Neuron (in vitro differentiated cells): ENCODE results near the gene NUSAP1.
A peak's percentile ranks its signal among the peaks of the same experiment; 100 is the strongest.
"Not testable (repeated sequence)": the region's sequence is repeated elsewhere in the genome, so short reads cannot be mapped to it uniquely, and the experiment has no call there.

Experiments
- H2AFZ ChIP-seq: one replicate; pipeline ENCODE4 v1.6.1; 2013; ENCODE audit warnings: low read depth, mild to moderate bottlenecking, inconsistent platforms, low read length, moderate library complexity
- H3K27me3 ChIP-seq: one replicate; pipeline ENCODE4 v1.6.1; 2013; ENCODE audit warnings: low read length; ENCODE audit not compliant: insufficient read depth
- H3K36me3 ChIP-seq: one replicate; pipeline ENCODE4 v1.6.1; 2013; ENCODE audit warnings: low read length; ENCODE audit not compliant: insufficient read depth
- H3K4me1 ChIP-seq: one replicate; pipeline ENCODE4 v1.6.1; 2013; ENCODE audit warnings: low read length; ENCODE audit not compliant: insufficient read depth
- H3K4me3 ChIP-seq: 2 replicates; pipeline ENCODE4 v1.5.1; 2013; ENCODE audit warnings: mild to moderate bottlenecking, low read length, moderate library complexity
- H3K9me3 ChIP-seq: one replicate; pipeline ENCODE4 v1.6.1; 2013; ENCODE audit warnings: low read length

The NUSAP1 gene

GRCh38 chr15:41304149-41304770 lies 28.4 kb upstream of the NUSAP1 start:
- Histone ChIP-seq H3K4me1 (no peaks in the 10 kb centered on the region), H3K4me3 (no peak overlapping the region), H3K9me3 (no peaks in the 10 kb centered on the region), H3K36me3 (peaks cover 20% of the 10 kb centered on the region), H2AFZ (no peak overlapping the region), H3K27me3 (no peaks in the 10 kb centered on the region)

- Histone ChIP-seq H2AFZ (no peak overlapping the region), H3K27me3 (no peaks in the 10 kb centered on the region), H3K4me3 (no peak overlapping the region), H3K9me3 (no peaks in the 10 kb centered on the region), H3K4me1 (no peaks in the 10 kb centered on the region), H3K36me3 (peaks cover 20% of the 10 kb centered on the region)
Observed at GRCh38 chr15:41307679-41308078, 25.0 kb upstream of the NUSAP1 start.

GRCh38 chr15:41309226-41309905 lies 23.3 kb upstream of the NUSAP1 start:
- H3K36me3 ChIP-seq: peaks cover 24% of the 10 kb centered on the region
- no peaks in the 10 kb centered on the region for H3K9me3 ChIP-seq
- no peak overlapping the region for H3K4me3 ChIP-seq
- no peak overlapping the region for H2AFZ ChIP-seq
- no peaks in the 10 kb centered on the region for H3K4me1 ChIP-seq
- H3K27me3 ChIP-seq: no peaks in the 10 kb centered on the region

DNA sequence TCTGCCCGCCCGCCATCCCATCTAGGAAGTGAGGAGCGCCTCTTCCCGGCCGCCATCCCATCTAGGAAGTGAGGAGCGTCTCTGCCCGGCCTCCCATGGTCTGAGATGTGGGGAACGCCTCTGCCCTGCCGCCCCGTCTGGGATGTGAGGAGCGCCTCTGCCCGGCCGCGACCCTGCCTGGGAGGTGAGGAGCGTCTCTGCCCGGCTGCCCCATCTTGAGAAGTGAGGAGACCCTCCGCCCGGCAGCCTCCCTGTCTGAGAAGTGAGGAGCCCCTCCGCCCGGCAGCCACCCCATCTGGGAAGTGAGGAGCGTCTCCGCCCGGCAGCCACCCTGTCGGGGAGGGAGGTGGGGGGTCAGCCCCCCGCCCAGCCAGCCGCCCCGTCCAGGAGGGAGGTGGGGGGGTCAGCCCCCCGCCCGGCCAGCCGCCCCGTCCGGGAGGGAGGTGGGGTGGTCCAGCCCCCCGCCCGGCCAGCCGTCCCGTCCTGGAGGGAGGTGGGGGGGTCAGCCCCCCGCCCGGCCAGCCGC lies 11.8 kb upstream of the NUSAP1 start:
- H3K4me3 ChIP-seq, H3K27me3 ChIP-seq: not testable (repeated sequence)
- H3K36me3 ChIP-seq: peaks cover 30% of the 10 kb centered on the region

GRCh38 chr15:41323611-41324010 lies 9.1 kb upstream of the NUSAP1 start:
- H3K4me3 ChIP-seq: no peak overlapping the region
- no peak overlapping the region for H2AFZ ChIP-seq
- no peaks in the 10 kb centered on the region for H3K4me1 ChIP-seq
- H3K9me3 ChIP-seq: no peaks in the 10 kb centered on the region
- H3K27me3 ChIP-seq: no peaks in the 10 kb centered on the region
- H3K36me3 ChIP-seq: peaks cover 14% of the 10 kb centered on the region

More for the DNA sequence above, 11.8 kb upstream of the NUSAP1 start:
- H3K4me1 ChIP-seq, H2AFZ ChIP-seq, H3K9me3 ChIP-seq: not testable (repeated sequence)

DNA sequence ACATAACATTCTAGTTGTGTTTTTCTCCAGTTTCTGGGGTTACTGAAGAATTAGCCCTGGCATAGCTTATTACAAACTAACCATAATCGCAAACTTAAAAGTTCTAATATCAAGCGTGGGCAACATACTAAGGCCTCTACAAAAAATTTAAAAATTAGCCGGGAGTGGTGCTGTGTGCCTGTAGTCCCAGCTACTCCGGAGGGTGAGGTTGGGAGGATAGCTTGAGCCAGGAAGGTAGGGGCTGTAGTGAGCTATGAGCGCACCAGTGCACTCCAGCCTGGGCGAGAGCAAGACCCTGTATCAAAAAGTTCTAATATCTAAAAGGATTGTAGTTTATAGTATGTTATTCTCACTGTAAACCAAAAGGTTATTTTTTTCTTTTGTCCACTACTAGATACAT lies 1.4 kb upstream of the NUSAP1 start:
- H3K27me3 ChIP-seq: no peaks in the 10 kb centered on the region
- H2AFZ ChIP-seq: peak overlapping the region; percentile 92
- no peaks in the 10 kb centered on the region for H3K9me3 ChIP-seq
- peak overlapping the region; percentile 88 for H3K4me3 ChIP-seq
- peaks cover 1% of the 10 kb centered on the region for H3K36me3 ChIP-seq
- peaks cover 13% of the 10 kb centered on the region for H3K4me1 ChIP-seq

- Histone ChIP-seq H2AFZ (peak overlapping the region; percentile 92), H3K4me3 (peak overlapping the region; percentile 88), H3K27me3 (no peaks in the 10 kb centered on the region), H3K4me1 (peaks cover 13% of the 10 kb centered on the region), H3K9me3 (no peaks in the 10 kb centered on the region), H3K36me3 (peaks cover 2% of the 10 kb centered on the region)
Observed at GRCh38 chr15:41331833-41332193, 868 bp upstream of the NUSAP1 start.

GRCh38 chr15:41333026-41333562 lies 413 bp downstream of the NUSAP1 start:
- no peaks in the 10 kb centered on the region for H3K27me3 ChIP-seq
- peaks cover 13% of the 10 kb centered on the region for H3K4me1 ChIP-seq
- H3K4me3 ChIP-seq: peak overlapping the region; percentile 88
- peak overlapping the region; percentile 78 for H2AFZ ChIP-seq
- no peaks in the 10 kb centered on the region for H3K9me3 ChIP-seq
- H3K36me3 ChIP-seq: peaks cover 10% of the 10 kb centered on the region

DNA sequence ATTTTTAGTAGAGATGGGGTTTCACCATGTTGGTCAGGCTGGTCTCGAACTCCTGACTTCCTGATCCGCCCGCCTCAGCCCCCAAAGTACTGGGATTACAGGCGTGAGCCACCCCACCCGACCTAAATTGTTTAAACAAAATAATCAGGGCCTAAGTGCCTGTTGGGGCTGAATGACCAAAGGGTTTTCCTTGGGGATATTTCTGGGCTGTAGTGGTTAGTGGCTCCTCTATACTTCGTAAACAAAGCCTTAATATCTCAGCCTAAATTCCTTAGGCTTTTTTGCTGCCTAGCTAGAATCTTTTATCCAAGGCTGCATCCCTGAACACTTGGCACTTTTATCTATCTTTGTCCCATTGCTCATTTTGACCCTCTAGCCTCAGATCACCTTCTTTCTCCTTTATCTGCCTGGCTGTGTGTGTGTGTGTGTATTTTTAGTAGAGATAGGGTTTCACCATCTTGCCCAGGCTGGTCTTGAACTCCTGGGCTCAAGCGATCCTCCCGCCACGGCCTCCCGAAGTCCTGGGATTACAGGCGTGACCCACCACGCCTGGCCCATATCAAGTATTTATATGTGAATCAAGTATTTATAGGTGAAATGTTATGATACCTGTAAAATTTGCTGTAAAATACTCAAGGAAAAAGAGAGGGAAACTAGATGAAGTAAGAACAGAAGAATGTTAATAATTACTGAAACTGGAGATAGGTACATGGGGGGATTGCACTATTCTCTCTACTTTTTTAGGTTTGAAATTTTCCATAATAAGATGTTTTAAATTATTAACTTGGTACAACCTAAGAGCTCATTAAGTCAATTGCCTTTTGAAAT lies 1.8 kb downstream of the NUSAP1 start:
- Histone ChIP-seq H3K27me3 (no peaks in the 10 kb centered on the region), H3K4me3 (peak overlapping the region; percentile 88), H3K36me3 (peaks cover 14% of the 10 kb centered on the region), H3K9me3 (no peaks in the 10 kb centered on the region), H2AFZ (no peak overlapping the region), H3K4me1 (peaks cover 13% of the 10 kb centered on the region)

- Histone ChIP-seq H3K9me3 (no peaks in the 10 kb centered on the region), H2AFZ (no peak overlapping the region), H3K4me1 (peaks cover 7% of the 10 kb centered on the region), H3K27me3 (no peaks in the 10 kb centered on the region), H3K36me3 (peaks cover 31% of the 10 kb centered on the region), H3K4me3 (no peak overlapping the region)
Observed at GRCh38 chr15:41336549-41336948, 3.9 kb downstream of the NUSAP1 start.

DNA sequence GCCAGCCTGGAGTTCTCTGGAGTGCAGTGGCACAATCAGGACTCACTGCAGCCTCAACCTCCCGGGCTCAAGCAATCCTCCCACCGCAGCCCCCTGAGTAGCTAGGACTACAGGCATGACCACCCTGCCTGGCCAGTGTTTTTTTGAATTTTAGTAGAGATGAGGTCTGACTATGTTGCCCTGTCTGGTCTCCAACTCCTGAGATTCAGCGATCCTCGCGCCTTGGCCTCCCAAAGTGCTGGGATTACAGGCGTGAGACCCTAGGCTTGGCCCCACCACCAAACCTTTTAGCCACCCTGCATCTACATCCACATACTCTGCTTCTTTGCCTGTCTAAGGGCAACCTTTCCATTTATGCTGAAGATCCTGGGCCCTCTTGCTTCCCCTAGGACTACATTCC lies 4.4 kb downstream of the NUSAP1 start:
- H3K4me1 ChIP-seq: peaks cover 5% of the 10 kb centered on the region
- H3K9me3 ChIP-seq: no peaks in the 10 kb centered on the region
- peaks cover 36% of the 10 kb centered on the region for H3K36me3 ChIP-seq
- no peak overlapping the region for H3K4me3 ChIP-seq
- no peaks in the 10 kb centered on the region for H3K27me3 ChIP-seq
- H2AFZ ChIP-seq: no peak overlapping the region

DNA sequence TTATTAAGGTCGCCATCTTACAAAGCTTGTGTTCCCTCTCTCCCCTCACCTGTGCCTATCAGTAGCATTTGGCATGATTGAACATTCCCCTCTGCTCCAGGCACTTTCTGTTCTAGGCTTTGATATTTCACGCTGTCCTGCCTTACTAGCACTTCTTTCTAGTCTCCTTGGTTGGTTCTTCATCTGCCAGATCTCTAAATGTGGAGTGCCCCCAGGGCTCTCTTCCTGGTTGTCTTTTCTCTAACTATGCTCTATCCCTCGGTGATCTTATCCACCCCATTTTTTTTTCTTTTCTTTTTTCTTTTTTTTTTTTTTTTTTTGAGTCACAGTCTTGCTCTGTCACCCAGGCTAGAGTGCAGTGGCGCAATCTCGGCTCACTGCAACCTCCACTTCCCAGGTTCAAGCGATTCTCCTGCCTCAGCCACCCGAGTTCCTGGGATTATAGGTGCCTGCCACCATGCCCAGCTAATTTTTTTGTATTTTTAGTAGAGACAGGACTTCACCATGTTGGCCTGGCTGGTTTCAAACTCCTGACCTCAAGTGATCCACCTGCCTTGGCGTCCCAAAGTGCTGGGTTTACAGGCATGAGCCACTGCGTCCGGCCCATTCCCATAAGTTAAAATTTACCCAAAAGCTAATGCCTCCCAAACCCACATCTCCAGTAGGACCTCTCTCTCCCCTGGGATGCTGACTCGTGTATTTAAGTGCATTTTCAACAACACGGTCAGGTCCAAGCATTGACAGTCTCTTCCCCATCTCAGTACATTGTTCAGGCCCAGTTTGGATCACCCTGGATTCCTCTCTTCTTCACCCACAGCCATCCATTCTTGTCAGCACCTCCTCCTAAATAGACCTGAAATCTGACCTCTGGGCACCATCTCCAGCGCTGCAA lies 5.2 kb downstream of the NUSAP1 start:
- H3K36me3 ChIP-seq: peaks cover 43% of the 10 kb centered on the region
- H3K27me3 ChIP-seq: no peaks in the 10 kb centered on the region
- no peaks in the 10 kb centered on the region for H3K9me3 ChIP-seq
- no peak overlapping the region for H2AFZ ChIP-seq
- H3K4me3 ChIP-seq: no peak overlapping the region
- peaks cover 5% of the 10 kb centered on the region for H3K4me1 ChIP-seq
